Hepatic stellate cell (primary cell): ENCODE measurements around the gene COX6A1.

ENCODE experiments used
- DNase-seq: peaks from one replicate; pipeline ENCODE4 v3.0.0; 2011; ENCODE audit warnings: low spot score

Gene COX6A1

GRCh38 chr12:120437735-120438494, at the start of gene COX6A1:
TSS of gene COX6A1 (plus strand) at chr12:120438113. CDS start at chr12:120438127, 14 bp downstream.
- DNase-seq = peak; percentile 98

- DNase-seq = no peak
These were observed 49.0 kb upstream of the COX6A1 start for GRCh38 chr12:120388691-120389481.

- no peak for DNase-seq
These were observed 47.3 kb upstream of the COX6A1 start for GRCh38 chr12:120390540-120391120.

GRCh38 chr12:120394483-120395367, 43.2 kb upstream of the COX6A1 start:
- DNase-seq = no peak

GRCh38 chr12:120397824-120398540, 39.9 kb upstream of the COX6A1 start:
- DNase-seq = no peak

- peak; percentile 72 for DNase-seq
These were observed 38.4 kb upstream of the COX6A1 start for GRCh38 chr12:120399531-120399930.

GRCh38 chr12:120402217-120402616, 35.7 kb upstream of the COX6A1 start:
- no peak for DNase-seq

GRCh38 chr12:120403869-120404268, 34.0 kb upstream of the COX6A1 start:
- DNase-seq = no peak

- DNase-seq = peak; percentile 22
These were observed 33.6 kb upstream of the COX6A1 start for GRCh38 chr12:120404271-120404670.

- no peak for DNase-seq
These were observed 31.8 kb upstream of the COX6A1 start for GRCh38 chr12:120406069-120406468.

GRCh38 chr12:120406553-120406952, 31.4 kb upstream of the COX6A1 start:
- no peak for DNase-seq

- no peak for DNase-seq
These were observed 29.1 kb upstream of the COX6A1 start for GRCh38 chr12:120408771-120409170.

- DNase-seq = no peak
These were observed 25.5 kb upstream of the COX6A1 start for GRCh38 chr12:120412421-120412820.

- no peak for DNase-seq
These were observed 23.8 kb upstream of the COX6A1 start for GRCh38 chr12:120413901-120414695.

GRCh38 chr12:120416490-120417216, 21.3 kb upstream of the COX6A1 start:
- DNase-seq = no peak

GRCh38 chr12:120417917-120418580, 19.9 kb upstream of the COX6A1 start:
- no peak for DNase-seq

GRCh38 chr12:120421701-120422100, 16.2 kb upstream of the COX6A1 start:
- no peak for DNase-seq

GRCh38 chr12:120422892-120423456, 14.9 kb upstream of the COX6A1 start:
- no peak for DNase-seq

GRCh38 chr12:120425797-120426196, 12.1 kb upstream of the COX6A1 start:
- DNase-seq = no peak
